Ovary (tissue), 9 donors: ENCODE results near the gene SPA17. TPM values are rescaled to one million over a fixed set of nuclear protein-coding genes. Genes with fewer than 3 reads are reported as not detected.

Source experiments
- DNase-seq, 5 donors: peaks; one replicate each; pipeline ENCODE4 v3.0.0-alpha.2; 2019 to 2020
- H3K27ac ChIP-seq, 2 donors: fragments of 200-600 bp; one replicate each; pipeline versions ENCODE4 v1.5.1 to v1.8.0; 2019 to 2022
- H3K27me3 ChIP-seq: fragments of 200-600 bp; one replicate; pipeline ENCODE4 v1.8.0; 2022
- H3K36me3 ChIP-seq: fragments of 200-600 bp; sonication (generic); one replicate; pipeline ENCODE4 v1.5.1; 2019
- H3K4me1 ChIP-seq: one replicate; pipeline ENCODE4 v1.8.1; 2013; ENCODE audit warnings: mild to moderate bottlenecking, moderate library complexity; ENCODE audit not compliant: insufficient read depth
- H3K4me3 ChIP-seq: fragments of 200-600 bp; sonication (generic); one replicate; pipeline ENCODE4 v1.5.1; 2017
- H3K9me3 ChIP-seq, 2 donors: fragments of 200-600 bp in 1 of 2; sonication (generic) in 1 of 2; one replicate each; pipeline versions ENCODE4 v1.5.1 to v1.8.1; 2013 to 2019; ENCODE audit warnings: mild to moderate bottlenecking in 1 of 2, moderate library complexity in 1 of 2
- CTCF ChIP-seq, 3 donors: fragments of 450-650 bp in 2 of 3; fragments of 200-600 bp in 1 of 3; IDR thresholded peaks; one replicate each; pipeline versions ENCODE4 v1.5.1 to v1.8.0; 2016 to 2022; ENCODE audit warnings: antibody characterized with exemption in 3 of 3, mild to moderate bottlenecking in 1 of 3
- EP300 ChIP-seq: sonication (generic); formaldehyde crosslinking; IDR thresholded peaks from one replicate; pipeline ENCODE4 v1.6.1; 2017; ENCODE audit warnings: antibody characterized with exemption
- POLR2A ChIP-seq: fragments of 450-650 bp; IDR thresholded peaks from one replicate; pipeline ENCODE4 v1.6.1; 2017; ENCODE audit warnings: antibody characterized with exemption, mild to moderate bottlenecking, moderate library complexity
- WGBS, 3 donors: extraction: QIAGEN DNeasy Blood & Tissue Kit in 1 of 3; methylation state at CpG; one replicate each; pipeline versions ENCODE4 v1.1.5 to v1.1.7; 2013 to 2017; 5-methylcytosine and 5-hydroxymethylcytosine counted together
- intact Hi-C, 4 donors: fragments of 100-400 bp; cut with DNase I; formaldehyde crosslinking; loops; one replicate each; pipeline versions ENCODE4 v1.11.0 to v1.15.1; 2022 to 2023
- polyA plus RNA-seq, 2 donors: library from polyadenylated mRNA; stranded (reverse); fragments of 200-250 nt in 1 of 2; fragments of 350-450 nt in 1 of 2; fragmentation: Illumina TruSeq in 1 of 2; extraction: RNeasy Lipid Tissue Mini Kit (QIAGEN cat#74804) in 1 of 2; gene quantifications; one replicate each; pipeline ENCODE4 v1.2.3, GENCODE V29; 2013 to 2014
- total RNA-seq, 7 donors: library from RNA; depleted of rRNA in 2 of 7; stranded (reverse); fragments of >200 nt in 2 of 7; fragmentation: NEBNext Ultra II Directional in 3 of 7; extraction: Animal tissue kit (Norgen Biotek cat#: 25700) in 3 of 7; gene quantifications; one replicate each; pipeline versions ENCODE4 v1.1.0 to v1.2.4, GENCODE V29; 2016 to 2023
- donor health status: DM: no; HTN: no; CAD: no; lungs with moderate emphysema.
- donor health status: DM: no; HTN: no; CAD: no.
- donor health status: Bipolar disorder and iron deficiency.
- donor health status: DM: yes; HTN: yes; CAD: no.
- donor health status: DM: no; HTN: no; CAD: no.
- donor health status: DM: yes; HTN: yes; CAD: no.

The SPA17 gene
- total and polyA plus RNA-seq, 9 donors: 1.3 to 30.1 (median 3.0) TPM

DNA sequence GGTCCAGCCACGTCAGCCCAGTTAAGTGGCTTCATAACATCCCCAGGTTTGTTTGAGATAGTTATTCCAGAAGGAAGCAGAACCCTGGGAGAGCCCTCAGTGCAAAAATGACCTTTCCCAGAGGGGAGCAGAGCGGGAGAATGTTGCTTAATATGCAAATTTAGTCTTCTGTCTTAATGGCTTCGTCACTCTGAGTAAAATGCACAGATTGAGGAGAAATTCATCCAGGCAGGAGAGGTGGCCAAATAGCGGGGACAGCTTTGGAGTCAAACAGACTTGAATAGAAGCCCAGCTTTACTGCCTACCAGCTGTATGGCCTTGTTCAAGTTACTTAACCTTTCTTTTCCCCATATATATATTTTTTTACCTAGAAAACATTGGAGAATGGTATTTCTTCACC lies 53.8 kb downstream of the SPA17 start:
- Histone ChIP-seq H3K27me3 (no peaks in the 10 kb centered on the region), H3K36me3 (no peaks in the 10 kb centered on the region), H3K27ac (no peak overlapping the region), H3K9me3 (no peaks in the 10 kb centered on the region), H3K4me1 (no peaks in the 10 kb centered on the region), H3K4me3 (no peak overlapping the region)
- DNase-seq: no peak
- intact Hi-C loops: no loop called here
- TF ChIP-seq EP300 (no peak), CTCF (IDR thresholded peaks at IDR 0.05) (no peak), POLR2A (no peak)
- WGBS, 3 donors: 76 to 86% (median 78%) methylated on average over 4 of the region's 4 CpGs

GRCh38 chr11:124728134-124728533 lies 54.4 kb downstream of the SPA17 start:
- H3K36me3 ChIP-seq: no peaks in the 10 kb centered on the region
- H3K9me3 ChIP-seq: no peaks in the 10 kb centered on the region
- H3K27ac ChIP-seq: no peak overlapping the region
- TF ChIP-seq POLR2A: no peak
- TF ChIP-seq EP300: no peak
- TF ChIP-seq CTCF (IDR thresholded peaks at IDR 0.05): no peak
- DNase-seq: no peak
- no peaks in the 10 kb centered on the region for H3K27me3 ChIP-seq
- H3K4me1 ChIP-seq: no peaks in the 10 kb centered on the region
- intact Hi-C loops: no loop called here
- H3K4me3 ChIP-seq: no peak overlapping the region
- 74 to 85% (median 83%) methylated on average over 2 of the region's 2 CpGs for WGBS, 3 donors

GRCh38 chr11:124729571-124729970 lies 55.9 kb downstream of the SPA17 start:
- intact Hi-C loops: no loop called here

GRCh38 chr11:124732230-124732629 lies 58.5 kb downstream of the SPA17 start:
- TF ChIP-seq EP300 (no peak), CTCF (IDR thresholded peaks at IDR 0.05) (no peak), POLR2A (no peak)
- H3K36me3 ChIP-seq: no peaks in the 10 kb centered on the region
- WGBS, 3 donors: 86 to 95% (median 88%) methylated on average over 4 of the region's 4 CpGs
- DNase-seq: no peak
- intact Hi-C loops: no loop called here
- H3K27me3 ChIP-seq: no peaks in the 10 kb centered on the region
- no peaks in the 10 kb centered on the region for H3K4me1 ChIP-seq
- H3K4me3 ChIP-seq: no peak overlapping the region
- no peaks in the 10 kb centered on the region for H3K9me3 ChIP-seq
- no peak overlapping the region for H3K27ac ChIP-seq

More at GRCh38 chr11:124729571-124729970, 55.9 kb downstream of the SPA17 start:
- Histone ChIP-seq H3K27me3 (no peaks in the 10 kb centered on the region), H3K27ac (no peak overlapping the region), H3K4me3 (no peak overlapping the region), H3K9me3 (no peaks in the 10 kb centered on the region), H3K4me1 (no peaks in the 10 kb centered on the region), H3K36me3 (no peaks in the 10 kb centered on the region)
- WGBS, 3 donors: 84 to 94% (median 87%) methylated on average over 4 of the region's 4 CpGs
- DNase-seq: no peak
- TF ChIP-seq EP300 (no peak), POLR2A (no peak), CTCF (IDR thresholded peaks at IDR 0.05) (no peak)

- TF ChIP-seq POLR2A: no peak
- TF ChIP-seq EP300: no peak
- no peak for TF ChIP-seq CTCF (IDR thresholded peaks at IDR 0.05)
- Histone ChIP-seq H3K27me3 (no peaks in the 10 kb centered on the region), H3K36me3 (no peaks in the 10 kb centered on the region), H3K4me1 (peaks cover 2% of the 10 kb centered on the region), H3K9me3 (no peaks in the 10 kb centered on the region), H3K4me3 (no peak overlapping the region), H3K27ac (no peak overlapping the region)
- WGBS, 3 donors: 65 to 71% (median 70%) methylated on average over 3 of the region's 3 CpGs
- no peak for DNase-seq
- intact Hi-C loops: no loop called here
Measured at GRCh38 chr11:124736736-124737135, 63.0 kb downstream of the SPA17 start.
